ENCODE data around the gene NUP107. TPM values are rescaled to one million over a fixed set of nuclear protein-coding genes. Genes with fewer than 3 reads are reported as not detected.
A peak's percentile ranks its signal among the peaks of the same experiment; 100 is the strongest.
"Not testable (repeated sequence)": the region's sequence is repeated elsewhere in the genome, so short reads cannot be mapped to it uniquely, and the experiment has no call there.

NUP107 gene
- total and polyA plus RNA-seq, 3 donors from 2014 or later, result 40.3 to 76.1 (median 63.4) TPM

DNA sequence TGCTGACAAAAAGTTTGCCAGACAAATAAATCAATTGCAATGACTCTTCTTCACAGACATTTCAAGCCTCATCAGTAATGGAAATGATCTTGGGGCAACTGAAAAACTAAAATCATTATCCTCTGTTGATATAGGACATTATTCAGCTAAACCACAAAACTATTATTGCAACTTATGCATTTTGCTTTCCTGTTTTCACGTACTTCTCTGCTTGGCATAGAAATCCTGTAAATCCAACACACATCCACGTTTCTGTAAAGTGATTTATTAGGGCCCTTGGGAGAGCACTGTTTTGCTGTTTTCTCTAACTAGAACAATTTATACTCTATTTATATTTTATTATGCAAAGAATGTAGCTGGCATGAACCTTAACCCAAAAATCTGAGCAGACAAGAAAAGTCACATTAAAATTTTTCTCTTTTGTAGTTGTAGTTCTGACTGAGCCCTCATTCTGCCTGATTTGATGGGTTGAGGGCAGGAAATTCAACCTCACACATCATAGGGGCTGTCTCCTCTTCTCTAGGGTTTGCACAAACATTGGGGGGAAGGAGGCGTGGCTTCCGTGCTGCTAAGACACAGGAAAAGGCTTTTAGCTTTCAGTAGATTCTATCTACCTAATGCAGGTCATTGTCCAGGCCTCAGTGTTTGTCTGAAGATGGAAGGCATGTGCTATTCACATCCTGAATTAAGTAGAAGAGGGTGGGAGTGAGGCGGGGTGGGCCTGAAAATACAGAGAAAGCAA lies 11.5 kb upstream of the NUP107 start:
- no peak overlapping the region for H3K4me3 ChIP-seq
- 63 to 69% methylated on average over 5 of the region's 5 CpGs for WGBS, 2 donors
- H3K4me1 ChIP-seq, result no peaks in the 10 kb centered on the region
- H3K27me3 ChIP-seq, result no peaks in the 10 kb centered on the region
- TF ChIP-seq, protein P1, sequence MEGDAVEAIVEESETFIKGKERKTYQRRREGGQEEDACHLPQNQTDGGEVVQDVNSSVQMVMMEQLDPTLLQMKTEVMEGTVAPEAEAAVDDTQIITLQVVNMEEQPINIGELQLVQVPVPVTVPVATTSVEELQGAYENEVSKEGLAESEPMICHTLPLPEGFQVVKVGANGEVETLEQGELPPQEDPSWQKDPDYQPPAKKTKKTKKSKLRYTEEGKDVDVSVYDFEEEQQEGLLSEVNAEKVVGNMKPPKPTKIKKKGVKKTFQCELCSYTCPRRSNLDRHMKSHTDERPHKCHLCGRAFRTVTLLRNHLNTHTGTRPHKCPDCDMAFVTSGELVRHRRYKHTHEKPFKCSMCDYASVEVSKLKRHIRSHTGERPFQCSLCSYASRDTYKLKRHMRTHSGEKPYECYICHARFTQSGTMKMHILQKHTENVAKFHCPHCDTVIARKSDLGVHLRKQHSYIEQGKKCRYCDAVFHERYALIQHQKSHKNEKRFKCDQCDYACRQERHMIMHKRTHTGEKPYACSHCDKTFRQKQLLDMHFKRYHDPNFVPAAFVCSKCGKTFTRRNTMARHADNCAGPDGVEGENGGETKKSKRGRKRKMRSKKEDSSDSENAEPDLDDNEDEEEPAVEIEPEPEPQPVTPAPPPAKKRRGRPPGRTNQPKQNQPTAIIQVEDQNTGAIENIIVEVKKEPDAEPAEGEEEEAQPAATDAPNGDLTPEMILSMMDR (IDR thresholded peaks at IDR 0.05), result no peak
- TF ChIP-seq POLR2A (IDR thresholded peaks at IDR 0.05), result no peak
- no peaks in the 10 kb centered on the region for H3K9me3 ChIP-seq
- intact Hi-C loops (cut with DNase I; ENCODE audit: low total_unique reads), result no loop called here
- no peaks in the 10 kb centered on the region for H3K36me3 ChIP-seq (ENCODE audit: low read depth, missing control alignments)
- H3K27ac ChIP-seq, result no peak overlapping the region
- no peak for DNase-seq

DNA sequence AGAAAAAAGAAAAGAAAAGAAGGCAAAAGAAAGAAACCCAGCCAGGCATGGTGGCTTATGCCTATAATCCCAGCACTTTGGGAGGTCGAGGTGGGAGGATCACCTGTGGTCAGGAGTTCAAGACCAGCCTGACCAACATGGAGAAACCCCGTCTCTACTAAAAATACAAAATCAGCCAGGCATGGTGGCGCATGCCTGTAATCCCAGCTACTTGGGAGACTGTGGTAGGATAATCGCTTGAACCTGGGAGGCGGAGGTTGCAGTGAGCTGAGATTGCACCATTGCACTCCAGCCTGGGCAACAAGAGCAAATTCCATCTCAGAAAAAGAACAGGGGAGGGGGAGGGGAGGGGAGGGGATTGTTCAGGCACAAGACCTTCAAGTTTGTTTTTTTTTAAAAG lies 9.9 kb upstream of the NUP107 start:
- H3K4me3 ChIP-seq; intact Hi-C loops (cut with DNase I; ENCODE audit: low total_unique reads); H3K4me1 ChIP-seq; H3K36me3 ChIP-seq (ENCODE audit: low read depth, missing control alignments); H3K27ac ChIP-seq; H3K9me3 ChIP-seq; H3K27me3 ChIP-seq; DNase-seq: not testable (repeated sequence)
- WGBS, 2 donors, result 91 to 94% methylated on average over 5 of the region's 5 CpGs

DNA sequence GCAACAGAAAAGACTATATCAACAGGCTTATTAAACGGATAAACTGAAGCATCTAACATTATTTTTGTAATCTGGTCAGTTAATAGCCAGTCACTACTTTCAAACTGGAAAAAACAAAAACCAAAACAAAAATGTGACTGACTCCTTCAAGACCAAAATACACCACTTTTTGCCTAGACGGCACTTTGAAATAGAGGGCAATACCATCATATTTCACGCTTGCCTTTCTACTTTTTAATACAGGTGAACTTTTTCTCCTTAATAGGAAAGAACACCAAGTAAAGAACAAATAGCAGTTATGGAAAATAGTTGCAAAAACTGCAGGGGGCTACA lies 550 bp upstream of the NUP107 start:
- Histone ChIP-seq H3K4me3 (peak overlapping the region; percentile 89 to 95), H3K27ac (peak overlapping the region; percentile 55 to 75), H3K27me3 (no peaks in the 10 kb centered on the region), H3K9me3 (no peaks in the 10 kb centered on the region), H3K4me1 (peaks cover 7% of the 10 kb centered on the region), H3K36me3 (ENCODE audit: low read depth, missing control alignments) (no peaks in the 10 kb centered on the region)
- intact Hi-C loops (cut with DNase I; ENCODE audit: low total_unique reads), result loop anchor here (10.0 kb wide), 1 partner anchor 71 kb away; the partner anchor contains the start of gene RAP1B
- no peak for TF ChIP-seq POLR2A (IDR thresholded peaks at IDR 0.05)
- TF ChIP-seq, protein P1 (IDR thresholded peaks at IDR 0.05), result no peak
- DNase-seq, result no peak
- WGBS, 2 donors, result 22 to 32% methylated on average over 3 of the region's 3 CpGs

DNA sequence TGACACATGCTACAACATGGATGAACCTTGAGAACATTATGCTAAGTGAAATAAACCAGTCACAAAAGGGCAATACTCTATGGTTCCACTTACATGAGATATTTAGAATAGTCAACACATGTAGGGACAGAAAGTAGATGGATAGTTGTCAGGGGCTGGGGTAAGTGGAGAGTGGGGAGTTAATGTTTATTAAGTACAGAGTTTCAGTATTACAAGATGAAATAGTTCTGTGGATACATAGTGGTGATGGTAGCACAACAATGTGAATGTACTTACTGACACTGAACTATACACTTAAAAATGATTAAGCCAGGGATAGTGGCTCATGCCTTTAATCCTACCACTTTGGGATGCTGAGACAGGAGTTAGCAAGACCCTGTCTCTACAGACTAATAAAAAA lies 8.7 kb downstream of the NUP107 start:
- no peaks in the 10 kb centered on the region for H3K36me3 ChIP-seq (ENCODE audit: low read depth, missing control alignments)
- no peaks in the 10 kb centered on the region for H3K4me1 ChIP-seq
- TF ChIP-seq, protein P1 (IDR thresholded peaks at IDR 0.05), result no peak
- no peak for TF ChIP-seq POLR2A (IDR thresholded peaks at IDR 0.05)
- no peak overlapping the region for H3K4me3 ChIP-seq
- no peaks in the 10 kb centered on the region for H3K9me3 ChIP-seq
- no peak overlapping the region for H3K27ac ChIP-seq
- no peak for DNase-seq
- intact Hi-C loops (cut with DNase I; ENCODE audit: low total_unique reads), result no loop called here
- no peaks in the 10 kb centered on the region for H3K27me3 ChIP-seq

DNA sequence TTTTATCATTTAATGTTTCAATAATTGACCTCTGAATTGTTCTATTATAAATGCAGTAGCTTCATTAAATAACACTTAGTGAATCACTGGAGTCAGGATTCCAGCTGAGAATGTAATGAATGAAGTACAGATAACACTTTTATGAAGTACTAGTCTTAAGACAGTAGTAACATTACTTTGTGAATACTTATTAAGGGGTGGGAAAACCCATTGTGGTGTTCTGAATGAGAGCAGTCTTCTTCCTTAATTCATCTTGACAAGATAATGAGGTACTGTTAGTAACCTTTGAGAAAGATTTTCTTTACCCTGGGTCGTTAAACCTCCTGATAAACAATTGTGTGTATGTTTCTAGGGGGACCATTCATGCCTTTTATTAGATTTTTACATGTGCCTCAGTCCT lies 12.7 kb downstream of the NUP107 start:
- intact Hi-C loops (cut with DNase I; ENCODE audit: low total_unique reads), result no loop called here
- 65 to 89% methylated on average over 1 of the region's 1 CpG for WGBS, 2 donors
- Histone ChIP-seq H3K36me3 (ENCODE audit: low read depth, missing control alignments) (no peaks in the 10 kb centered on the region), H3K27me3 (no peaks in the 10 kb centered on the region), H3K4me1 (no peaks in the 10 kb centered on the region), H3K4me3 (no peak overlapping the region), H3K9me3 (no peaks in the 10 kb centered on the region), H3K27ac (no peak overlapping the region)
- DNase-seq, result no peak
- TF ChIP-seq, protein P1 (IDR thresholded peaks at IDR 0.05), result no peak
- TF ChIP-seq POLR2A (IDR thresholded peaks at IDR 0.05), result no peak

Measured in testis (tissue), 3 donors.